NCI-H748 (cell line): ENCODE results near the gene RNF215.

Experiments used
- DNase-seq: peaks from one replicate; lab custom pipeline; 2025; ENCODE audit not compliant: unreplicated experiment; lab: John Stamatoyannopoulos, UW

Gene RNF215

DNA sequence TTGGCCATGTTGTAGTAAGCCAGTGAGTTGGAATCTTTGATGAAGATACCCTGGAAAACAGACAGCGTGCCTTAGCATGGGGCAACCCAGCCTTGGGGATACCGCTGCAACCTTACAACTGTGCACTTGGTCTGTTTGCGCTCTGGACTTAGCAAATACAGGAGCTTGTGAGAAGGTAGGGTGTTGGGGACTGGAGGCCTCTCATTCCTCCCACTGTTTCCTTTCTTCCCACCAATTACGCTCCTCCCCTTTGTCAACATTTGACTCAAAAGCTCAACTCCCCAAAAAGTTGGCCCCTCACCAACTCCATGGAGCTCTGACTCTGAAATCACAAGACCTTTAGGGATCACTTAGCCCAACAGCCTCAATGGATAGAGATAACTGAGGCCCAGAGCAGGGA lies 52.6 kb downstream of the RNF215 start:
- DNase-seq, result no peak

- DNase-seq, result no peak
Observed at GRCh38 chr22:30333707-30334087, 53.5 kb downstream of the RNF215 start.

DNA sequence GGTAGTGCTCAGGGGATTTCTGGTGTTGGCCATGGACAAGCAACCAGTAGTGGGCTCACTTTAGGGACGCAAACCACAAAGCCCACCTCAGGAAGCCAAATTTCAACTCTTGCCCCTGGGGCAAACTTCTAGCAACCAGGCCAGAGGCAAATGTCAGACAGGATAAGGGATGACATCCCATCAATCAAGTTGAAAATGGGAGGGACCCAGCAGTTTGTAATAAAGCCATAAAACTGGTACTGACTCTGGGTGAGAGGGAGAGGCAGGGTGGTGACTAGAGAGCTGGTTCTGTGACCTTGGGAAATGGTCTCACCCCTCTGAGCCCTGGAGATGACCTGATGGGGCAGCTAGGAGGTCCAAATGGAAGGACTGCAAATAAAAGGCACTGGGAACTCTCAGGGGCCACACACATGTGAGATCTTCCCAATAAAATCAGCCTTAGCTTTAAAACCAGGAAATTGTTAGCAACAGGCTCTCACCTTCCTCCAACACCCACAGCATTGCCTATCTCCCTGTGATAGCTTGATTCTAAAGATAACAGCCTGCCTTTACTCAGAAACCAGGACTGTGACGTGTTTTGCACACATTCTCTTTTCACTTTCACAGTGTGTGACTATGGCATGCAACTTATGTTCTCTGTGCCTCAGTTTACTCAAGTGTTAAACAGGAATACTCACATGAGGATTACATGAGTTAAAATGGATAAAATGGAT lies 54.1 kb downstream of the RNF215 start:
- DNase-seq, result no peak

DNA sequence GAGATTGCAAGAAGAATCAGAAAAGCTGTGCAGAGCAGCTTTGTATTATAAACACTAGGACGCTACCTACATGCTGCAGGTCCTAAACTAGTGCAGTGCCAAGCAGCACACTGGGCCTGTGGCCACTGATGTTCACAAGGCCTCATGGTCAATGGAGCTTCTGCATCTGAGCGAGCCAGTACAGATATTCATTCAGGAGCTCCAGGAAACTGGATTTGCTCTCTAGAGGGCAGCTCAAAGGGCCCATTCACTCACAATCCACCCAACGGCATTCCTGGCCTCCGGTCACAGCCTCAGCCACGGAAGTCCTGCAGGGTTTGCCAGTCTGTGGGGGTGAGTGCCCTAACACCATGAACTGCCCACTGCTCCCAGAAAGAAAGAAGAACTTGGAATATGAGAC lies 54.7 kb downstream of the RNF215 start:
- DNase-seq, result no peak
